Type B pancreatic cell (in vitro differentiated cells): ENCODE data around the gene PRKD1. TPM values are rescaled to one million over a fixed set of nuclear protein-coding genes. Genes with fewer than 3 reads are reported as not detected.

Experiments used
- DNase-seq: peaks from one replicate; pipeline ENCODE4 v3.0.0; 2021; ENCODE audit warnings: mixed read lengths; ENCODE audit not compliant: unreplicated experiment; ENCODE audit errors: extremely low spot score
- H3K27ac Mint-ChIP-seq: 2 replicates; pipeline ENCODE4 v1.8.0; 2021; ENCODE audit warnings: mild to moderate bottlenecking, mixed read lengths
- H3K27me3 Mint-ChIP-seq: 2 replicates; pipeline ENCODE4 v1.8.0; 2021; ENCODE audit warnings: mixed read lengths
- H3K36me3 Mint-ChIP-seq: 2 replicates; pipeline ENCODE4 v1.8.0; 2021; ENCODE audit warnings: mixed read lengths
- H3K4me1 Mint-ChIP-seq: one replicate; pipeline ENCODE4 v1.8.0; 2021; ENCODE audit warnings: mixed read lengths; ENCODE audit not compliant: unreplicated experiment
- H3K4me3 Mint-ChIP-seq: 2 replicates; pipeline ENCODE4 v1.8.0; 2021; ENCODE audit warnings: mild to moderate bottlenecking, mixed read lengths
- H3K9me3 Mint-ChIP-seq: 2 replicates; pipeline ENCODE4 v1.8.0; 2021; ENCODE audit warnings: mixed read lengths
- long read RNA-seq: library from polyadenylated mRNA; unstranded; transcript quantifications from one replicate; pipeline ENCODE4 v2.0.0, GENCODE V29; 2020
- total RNA-seq: library from RNA; stranded (reverse); gene quantifications from 2 replicates; pipeline ENCODE4 v1.2.1, GENCODE V29; 2021; ENCODE audit warnings: low replicate concordance
- TF ChIP-seq, protein P1 (sequence below): fragments of 200-600 bp; sonication (generic); conservative IDR thresholded peaks from 2 replicates; pipeline ENCODE4 v1.5.0; 2021; ENCODE audit warnings: antibody characterized with exemption, mild to moderate bottlenecking

The PRKD1 gene
- total RNA-seq, result 7.3 and 16.3 TPM in 2 replicates
- long read RNA-seq, partial matches to known transcripts, result 2 of 2 reads
- long read RNA-seq, other reads (novel, unspliced or antisense), result 0 of 2 reads

DNA sequence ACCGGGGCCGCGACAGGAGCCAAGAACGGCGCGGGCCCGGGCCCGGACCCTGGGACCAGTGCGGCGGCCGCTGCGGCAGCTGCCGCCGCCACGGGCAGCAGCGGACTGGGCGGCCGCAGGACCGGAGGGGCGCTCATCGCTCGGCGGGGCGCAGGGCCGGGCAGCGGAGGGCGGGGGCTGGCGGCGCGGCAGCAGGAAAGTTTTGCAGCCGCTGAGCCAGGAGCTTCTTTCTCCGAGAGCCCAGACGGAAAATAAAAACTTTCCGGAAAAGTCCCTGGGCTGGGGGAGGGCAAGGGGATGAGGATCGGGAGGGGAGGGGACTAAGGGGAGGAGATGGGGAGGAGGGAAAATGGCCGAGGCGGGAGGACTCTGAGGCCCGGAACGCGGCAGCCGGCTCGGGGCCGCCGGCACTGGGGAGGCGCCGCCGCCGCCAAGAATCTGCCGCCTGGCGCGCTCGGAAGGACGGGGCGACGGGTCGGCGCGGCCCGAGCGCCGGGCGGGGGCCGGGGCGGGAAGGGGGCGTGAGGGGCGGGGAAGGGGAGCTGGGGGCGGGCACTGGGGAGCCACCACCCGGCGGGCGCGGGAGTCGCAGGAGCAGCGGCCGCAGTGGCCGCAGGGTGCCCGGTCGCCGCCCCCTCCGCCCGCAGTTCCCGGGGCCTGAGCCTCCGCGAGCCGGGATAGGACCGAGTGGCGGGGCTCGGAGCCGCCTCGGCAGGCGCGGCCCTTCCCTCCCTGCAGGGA is at the start of gene PRKD1:
Gene PRKD1, minus strand, starts transcription at position 472 of the 741 bp plus-strand sequence.
- H3K36me3 Mint-ChIP-seq, result no peaks in the 10 kb centered on the region
- H3K4me1 Mint-ChIP-seq, result peaks cover 22% of the 10 kb centered on the region
- peak within 1 kb of the TSS; percentile 97 for H3K4me3 Mint-ChIP-seq
- H3K27ac Mint-ChIP-seq, result peak within 1 kb of the TSS; percentile 78
- peak; percentile 78 for DNase-seq
- H3K9me3 Mint-ChIP-seq, result no peaks in the 10 kb centered on the region
- H3K27me3 Mint-ChIP-seq, result peaks cover 22% of the 10 kb centered on the region
- TF ChIP-seq, protein P1, sequence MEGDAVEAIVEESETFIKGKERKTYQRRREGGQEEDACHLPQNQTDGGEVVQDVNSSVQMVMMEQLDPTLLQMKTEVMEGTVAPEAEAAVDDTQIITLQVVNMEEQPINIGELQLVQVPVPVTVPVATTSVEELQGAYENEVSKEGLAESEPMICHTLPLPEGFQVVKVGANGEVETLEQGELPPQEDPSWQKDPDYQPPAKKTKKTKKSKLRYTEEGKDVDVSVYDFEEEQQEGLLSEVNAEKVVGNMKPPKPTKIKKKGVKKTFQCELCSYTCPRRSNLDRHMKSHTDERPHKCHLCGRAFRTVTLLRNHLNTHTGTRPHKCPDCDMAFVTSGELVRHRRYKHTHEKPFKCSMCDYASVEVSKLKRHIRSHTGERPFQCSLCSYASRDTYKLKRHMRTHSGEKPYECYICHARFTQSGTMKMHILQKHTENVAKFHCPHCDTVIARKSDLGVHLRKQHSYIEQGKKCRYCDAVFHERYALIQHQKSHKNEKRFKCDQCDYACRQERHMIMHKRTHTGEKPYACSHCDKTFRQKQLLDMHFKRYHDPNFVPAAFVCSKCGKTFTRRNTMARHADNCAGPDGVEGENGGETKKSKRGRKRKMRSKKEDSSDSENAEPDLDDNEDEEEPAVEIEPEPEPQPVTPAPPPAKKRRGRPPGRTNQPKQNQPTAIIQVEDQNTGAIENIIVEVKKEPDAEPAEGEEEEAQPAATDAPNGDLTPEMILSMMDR, result peak; percentile 42

DNA sequence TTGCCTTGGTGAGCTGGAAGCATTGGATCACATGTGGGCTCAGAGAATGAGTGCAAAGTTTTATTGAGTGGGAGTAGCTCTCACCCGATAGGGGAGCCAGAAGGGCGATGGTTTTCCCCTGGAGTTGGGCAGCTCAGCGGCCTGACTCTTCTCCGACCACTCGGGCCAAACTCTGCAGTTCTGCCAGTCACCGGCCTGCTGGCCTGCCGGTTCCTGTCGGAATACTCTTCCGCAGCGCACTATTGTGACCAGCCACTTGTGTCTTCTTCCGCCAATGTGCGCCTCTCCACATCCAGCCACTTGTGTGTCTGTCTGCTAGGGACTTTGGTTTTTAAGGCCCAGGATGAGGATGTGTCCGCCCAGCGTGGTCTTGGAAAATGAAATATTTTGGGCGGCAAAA is 43.5 kb upstream of the PRKD1 start:
- H3K4me3 Mint-ChIP-seq, result no peak overlapping the region
- no peak for DNase-seq
- TF ChIP-seq, protein P1, result no peak
- no peaks in the 10 kb centered on the region for H3K4me1 Mint-ChIP-seq
- no peak overlapping the region for H3K27ac Mint-ChIP-seq
- no peaks in the 10 kb centered on the region for H3K27me3 Mint-ChIP-seq
- H3K9me3 Mint-ChIP-seq, result peaks cover 2% of the 10 kb centered on the region
- H3K36me3 Mint-ChIP-seq, result no peaks in the 10 kb centered on the region

DNA sequence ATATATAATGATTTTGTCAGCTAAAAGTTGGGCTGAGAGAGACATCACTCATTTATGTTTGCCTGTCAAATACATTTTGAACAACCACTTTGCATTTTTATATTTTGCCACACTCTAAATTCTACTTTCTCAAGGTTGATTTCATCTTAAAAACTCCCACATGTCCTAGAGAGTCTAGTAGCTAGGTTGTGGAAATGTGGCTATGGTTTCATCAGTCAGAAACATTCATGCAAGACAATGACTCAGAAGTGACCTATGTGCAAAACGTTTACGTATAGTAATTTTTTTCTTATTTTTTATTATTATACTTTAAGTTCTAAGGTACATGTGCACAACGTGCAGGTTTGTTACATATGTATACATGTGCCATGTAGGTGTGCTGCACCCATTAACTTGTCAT is 27.4 kb upstream of the PRKD1 start:
- no peak overlapping the region for H3K27ac Mint-ChIP-seq
- H3K4me3 Mint-ChIP-seq, result no peak overlapping the region
- H3K4me1 Mint-ChIP-seq, result no peaks in the 10 kb centered on the region
- H3K27me3 Mint-ChIP-seq, result no peaks in the 10 kb centered on the region
- no peak for DNase-seq
- H3K36me3 Mint-ChIP-seq, result no peaks in the 10 kb centered on the region
- no peaks in the 10 kb centered on the region for H3K9me3 Mint-ChIP-seq
- TF ChIP-seq, protein P1, result no peak

DNA sequence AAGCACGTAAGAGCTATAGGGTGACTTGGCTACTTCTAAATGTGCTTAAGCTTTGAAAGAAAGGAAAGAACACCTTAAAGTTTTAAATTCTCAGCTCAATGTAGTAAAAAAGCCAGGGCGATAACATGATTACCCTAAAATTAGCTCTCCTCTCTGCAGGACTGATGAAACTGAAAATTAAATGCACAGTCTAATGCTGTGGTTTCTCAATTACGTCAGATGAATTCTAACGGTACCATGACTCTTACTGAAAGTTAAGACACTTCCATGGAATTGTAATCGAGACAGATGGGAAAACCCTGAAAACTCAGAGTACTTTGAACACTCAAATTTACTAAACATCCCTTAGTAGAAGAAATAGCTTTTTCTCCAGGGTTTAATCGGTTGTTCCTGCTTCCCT is 25.9 kb upstream of the PRKD1 start:
- TF ChIP-seq, protein P1, result no peak
- no peaks in the 10 kb centered on the region for H3K4me1 Mint-ChIP-seq
- H3K27ac Mint-ChIP-seq, result no peak overlapping the region
- no peak overlapping the region for H3K4me3 Mint-ChIP-seq
- no peaks in the 10 kb centered on the region for H3K9me3 Mint-ChIP-seq
- no peaks in the 10 kb centered on the region for H3K27me3 Mint-ChIP-seq
- no peak for DNase-seq
- H3K36me3 Mint-ChIP-seq, result no peaks in the 10 kb centered on the region

DNA sequence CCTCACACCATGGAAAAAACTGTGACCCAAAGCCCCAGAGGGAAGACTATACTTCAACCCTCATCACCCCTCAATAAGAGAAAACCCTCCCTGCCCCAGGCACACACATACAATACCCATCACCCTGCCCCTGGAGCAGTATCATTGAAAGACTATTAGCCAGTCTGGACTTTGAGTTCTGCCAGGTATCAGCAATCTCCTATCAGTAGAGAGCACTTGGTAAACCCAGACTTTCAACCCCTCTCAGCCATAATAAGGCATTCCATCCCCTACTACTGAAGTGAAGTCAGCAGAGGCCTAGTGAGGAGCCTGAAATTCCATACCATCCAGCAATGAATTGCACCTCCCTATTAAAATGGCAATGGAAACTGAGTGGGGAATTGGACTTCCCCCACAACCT is 16.4 kb upstream of the PRKD1 start:
- Mint-ChIP-seq H3K4me3 (no peak overlapping the region), H3K27me3 (no peaks in the 10 kb centered on the region), H3K27ac (no peak overlapping the region), H3K9me3 (peaks cover 6% of the 10 kb centered on the region), H3K4me1 (no peaks in the 10 kb centered on the region), H3K36me3 (no peaks in the 10 kb centered on the region)
- TF ChIP-seq, protein P1, result no peak
- no peak for DNase-seq
